Lower leg skin (tissue), 3 donors: ENCODE data around the gene CEBPZ.

Source experiments
- CTCF ChIP-seq, 3 donors: fragments of 450-650 bp; IDR thresholded peaks; one replicate each; pipeline ENCODE4 v1.5.1; 2016; ENCODE audit warnings: antibody characterized with exemption in 3 of 3, mild to moderate bottlenecking in 3 of 3, moderate library complexity in 2 of 3
- POLR2A ChIP-seq, 2 donors: fragments of 450-650 bp; IDR thresholded peaks; one replicate each; pipeline ENCODE4 v1.6.1; 2016 to 2017; ENCODE audit warnings: antibody characterized with exemption in 2 of 2, mild to moderate bottlenecking in 1 of 2, moderate library complexity in 1 of 2

- TF ChIP-seq CTCF (IDR thresholded peaks at IDR 0.05) (no peak), POLR2A (IDR thresholded peaks at IDR 0.05) (no peak)
Measured at GRCh38 chr2:37263839-37264238, 32.4 kb upstream of the CEBPZ start.
